H1 (cell line): Measurements from ENCODE around the gene SSC5D. TPM values are rescaled to one million over a fixed set of nuclear protein-coding genes. Genes with fewer than 3 reads are reported as not detected.

Experiments used
- ASH2L ChIP-seq: fragments of 200-600, 300-600 bp; sonication (generic); IDR thresholded peaks from one replicate; pipeline ENCODE4 v1.7.1; 2017; ENCODE audit warnings: low read length
- BRCA1 ChIP-seq: IDR thresholded peaks from 2 replicates; pipeline ENCODE4 v1.6.1; 2012; ENCODE audit warnings: low read depth, low read length, improper control_type of control experiment
- CEBPB ChIP-seq: IDR thresholded peaks from 2 replicates; pipeline ENCODE4 v1.6.1; 2012; ENCODE audit warnings: low read depth, low read length
- CHD2 ChIP-seq: IDR thresholded peaks from 2 replicates; pipeline ENCODE4 v1.6.1; 2012; ENCODE audit warnings: low read length, improper control_type of control experiment
- CREB1 ChIP-seq: IDR thresholded peaks from 2 replicates; pipeline ENCODE4 v1.6.1; 2012; ENCODE audit warnings: inconsistent platforms
- CTBP2 ChIP-seq: IDR thresholded peaks from 2 replicates; pipeline ENCODE4 v1.7.0; 2011; ENCODE audit warnings: borderline replicate concordance, mild to moderate bottlenecking, moderate library complexity, mixed read lengths, low read length; ENCODE audit not compliant: insufficient read depth, insufficient read length
- EP300 ChIP-seq, 2 experiments: IDR thresholded peaks; 1 replicate in 1 of 2; 2 replicates in 1 of 2; pipeline ENCODE4 v1.6.1; 2011 to 2012; ENCODE audit warnings: low read depth in 2 of 2, low read length in 2 of 2, mild to moderate bottlenecking in 2 of 2, borderline replicate concordance in 1 of 2, inconsistent platforms in 1 of 2, moderate library complexity in 1 of 2
- FOSL1 ChIP-seq: IDR thresholded peaks from 2 replicates; pipeline ENCODE4 v1.6.1; 2011; ENCODE audit warnings: mild to moderate bottlenecking, low read depth, low read length, moderate library complexity; ENCODE audit not compliant: insufficient read depth
- GABPA ChIP-seq: IDR thresholded peaks from 2 replicates; pipeline ENCODE4 v1.6.1; 2011; ENCODE audit warnings: mild to moderate bottlenecking, low read length, moderate library complexity, borderline replicate concordance; ENCODE audit not compliant: insufficient read depth
- KDM4A ChIP-seq: IDR thresholded peaks from one replicate; pipeline ENCODE4 v1.7.1; 2012; ENCODE audit warnings: low read depth, mild to moderate bottlenecking, moderate library complexity, low read length, inconsistent platforms; ENCODE audit not compliant: severe bottlenecking
- MAFK ChIP-seq: IDR thresholded peaks from 2 replicates; pipeline ENCODE4 v1.6.1; 2012; ENCODE audit warnings: low read depth, mild to moderate bottlenecking, improper control_type of control experiment, low read length
- POLR2AphosphoS5 ChIP-seq: IDR thresholded peaks from 2 replicates; pipeline ENCODE4 v1.6.1; 2011; ENCODE audit warnings: low read depth, low read length
- RNF2 ChIP-seq: fragments of 200-900, 300-1000 bp; sonication (generic); IDR thresholded peaks from 2 replicates; pipeline ENCODE4 v1.7.1; 2016; ENCODE audit warnings: borderline replicate concordance, low read depth, mild to moderate bottlenecking, antibody characterized with exemption, low read length; ENCODE audit not compliant: poor library complexity, severe bottlenecking; ENCODE audit errors: missing control alignments
- SAP30 ChIP-seq: fragments of 300-600 bp; sonication (generic); IDR thresholded peaks from 2 replicates; pipeline ENCODE4 v1.7.1; 2012; ENCODE audit warnings: low read length, moderate library complexity, mild to moderate bottlenecking, inconsistent platforms; ENCODE audit not compliant: insufficient read depth, insufficient replicate concordance
- SIN3A ChIP-seq, 2 experiments: IDR thresholded peaks in 1 of 2; conservative IDR thresholded peaks in 1 of 2; 2 replicates each; pipeline ENCODE4 v1.6.1; 2011 to 2012; ENCODE audit warnings: low read length in 2 of 2, improper control_type of control experiment in 1 of 2, low read depth in 1 of 2, mild to moderate bottlenecking in 1 of 2
- SIRT6 ChIP-seq: IDR thresholded peaks from one replicate; pipeline ENCODE4 v1.7.1; 2012; ENCODE audit warnings: low read length, inconsistent platforms
- polyA plus RNA-seq, 7 experiments: library from polyadenylated mRNA; depleted of rRNA in 3 of 7; stranded (reverse) in 5 of 7; unstranded in 2 of 7; fragments of >200 nt in 5 of 7; fragments of 200-250 nt in 2 of 7; gene quantifications; 1 replicate in 5 of 7; 2 replicates in 1 of 7; 4 replicates in 1 of 7; pipeline versions ENCODE4 v1.2.1 to v1.2.3, GENCODE V29; 2011 to 2013; ENCODE audit warnings: missing spikeins in 2 of 7, mixed read lengths in 2 of 7
- total RNA-seq: library from RNA; stranded (reverse); fragmentation: NEBNext Ultra II Directional; extraction: Animal tissue kit (Norgen Biotek cat#: 25700); gene quantifications from 2 replicates; pipeline ENCODE4 v1.2.1, GENCODE V29; 2021
- TF ChIP-seq, protein P1 (sequence below), 3 experiments: IDR thresholded peaks; 1 replicate in 2 of 3; 2 replicates in 1 of 3; pipeline versions ENCODE4 v1.5.1 to v1.6.1; 2011; ENCODE audit warnings: low read length in 3 of 3, mild to moderate bottlenecking in 3 of 3, inconsistent platforms in 2 of 3, low read depth in 1 of 3, moderate library complexity in 1 of 3; ENCODE audit not compliant: insufficient read depth in 1 of 3; ENCODE audit errors: control extremely low read depth in 1 of 3
- TF ChIP-seq, protein P2 (sequence below): IDR thresholded peaks from 2 replicates; pipeline ENCODE4 v1.6.1; 2012; ENCODE audit warnings: inconsistent platforms

Gene SSC5D
- total and polyA plus RNA-seq, 2 of the 8 experiments (the other 6 are each of a cell fraction or from before 2014, with no cell fraction given), result 0.39 to 1.7 TPM

- TF ChIP-seq KDM4A, result peak; percentile 60
- no peak for TF ChIP-seq SIRT6
- TF ChIP-seq CTBP2, result no peak
- TF ChIP-seq FOSL1, result no peak
- TF ChIP-seq EP300 (IDR thresholded peaks at IDR 0.05; ENCODE audit: borderline replicate concordance in 1 of 2, low read depth in 2 of 2, low read length in 2 of 2), result no peak
- TF ChIP-seq ASH2L, result peak; percentile 92
- no peak for TF ChIP-seq GABPA
- TF ChIP-seq POLR2AphosphoS5, result peak; percentile 69
- no peak; the same call in 1 of the 2 replicates for TF ChIP-seq MAFK
- no peak for TF ChIP-seq BRCA1
- no peak for TF ChIP-seq SAP30
- TF ChIP-seq RNF2, result no peak
- TF ChIP-seq, protein P1, sequence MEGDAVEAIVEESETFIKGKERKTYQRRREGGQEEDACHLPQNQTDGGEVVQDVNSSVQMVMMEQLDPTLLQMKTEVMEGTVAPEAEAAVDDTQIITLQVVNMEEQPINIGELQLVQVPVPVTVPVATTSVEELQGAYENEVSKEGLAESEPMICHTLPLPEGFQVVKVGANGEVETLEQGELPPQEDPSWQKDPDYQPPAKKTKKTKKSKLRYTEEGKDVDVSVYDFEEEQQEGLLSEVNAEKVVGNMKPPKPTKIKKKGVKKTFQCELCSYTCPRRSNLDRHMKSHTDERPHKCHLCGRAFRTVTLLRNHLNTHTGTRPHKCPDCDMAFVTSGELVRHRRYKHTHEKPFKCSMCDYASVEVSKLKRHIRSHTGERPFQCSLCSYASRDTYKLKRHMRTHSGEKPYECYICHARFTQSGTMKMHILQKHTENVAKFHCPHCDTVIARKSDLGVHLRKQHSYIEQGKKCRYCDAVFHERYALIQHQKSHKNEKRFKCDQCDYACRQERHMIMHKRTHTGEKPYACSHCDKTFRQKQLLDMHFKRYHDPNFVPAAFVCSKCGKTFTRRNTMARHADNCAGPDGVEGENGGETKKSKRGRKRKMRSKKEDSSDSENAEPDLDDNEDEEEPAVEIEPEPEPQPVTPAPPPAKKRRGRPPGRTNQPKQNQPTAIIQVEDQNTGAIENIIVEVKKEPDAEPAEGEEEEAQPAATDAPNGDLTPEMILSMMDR (IDR thresholded peaks at IDR 0.05; ENCODE audit: control extremely low read depth in 1 of 3, insufficient read depth in 1 of 3, low read depth in 1 of 3, low read length in 3 of 3), result no peak
- no peak for TF ChIP-seq SIN3A (conservative IDR thresholded peaks at IDR 0.05 in 1 of 2, IDR thresholded peaks at IDR 0.05 in 1 of 2; ENCODE audit: low read depth in 1 of 2, low read length in 2 of 2)
- TF ChIP-seq CREB1, result peak; percentile 72
- peak; percentile 85 for TF ChIP-seq CHD2
- TF ChIP-seq, protein P2, sequence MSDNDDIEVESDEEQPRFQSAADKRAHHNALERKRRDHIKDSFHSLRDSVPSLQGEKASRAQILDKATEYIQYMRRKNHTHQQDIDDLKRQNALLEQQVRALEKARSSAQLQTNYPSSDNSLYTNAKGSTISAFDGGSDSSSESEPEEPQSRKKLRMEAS, result peak; percentile 91
- no peak for TF ChIP-seq CEBPB
Measured at GRCh38 chr19:55461259-55461973, 26.8 kb upstream of the SSC5D start, which contains the start of gene ISOC2 (continued).
